ENCODE results near the gene ITIH3.
"Not testable (repeated sequence)": the region's sequence is repeated elsewhere in the genome, so short reads cannot be mapped to it uniquely, and the experiment has no call there.

ITIH3 gene

GRCh38 chr3:52794612-52795099 lies at the start of gene ITIH3:
TSS of gene ITIH3 (plus strand) at chr3:52794796. CDS start at chr3:52794804, 8 bp downstream.
- DNase-seq = no peak

- no peak for DNase-seq
Measured at GRCh38 chr3:52752045-52752660, 42.4 kb upstream of the ITIH3 start.

GRCh38 chr3:52754373-52754772 lies 40.2 kb upstream of the ITIH3 start:
- DNase-seq = no peak

GRCh38 chr3:52756141-52756540 lies 38.5 kb upstream of the ITIH3 start:
- no peak for DNase-seq

GRCh38 chr3:52763466-52763865 lies 31.1 kb upstream of the ITIH3 start:
- DNase-seq = no peak

GRCh38 chr3:52769786-52770455 lies 24.7 kb upstream of the ITIH3 start:
- no peak for DNase-seq

- peak; percentile 68 for DNase-seq
Measured at GRCh38 chr3:52770496-52771333, 23.9 kb upstream of the ITIH3 start, which contains the start of gene NEK4. TSS of gene NEK4 (minus strand) at chr3:52770940. CDS start at chr3:52770746, 194 bp downstream.

GRCh38 chr3:52771334-52771681 lies 23.3 kb upstream of the ITIH3 start:
- no peak for DNase-seq

GRCh38 chr3:52771702-52772101 lies 22.9 kb upstream of the ITIH3 start:
- no peak for DNase-seq

- DNase-seq = no peak
Measured at GRCh38 chr3:52773361-52774065, 21.1 kb upstream of the ITIH3 start.

- DNase-seq = no peak
Measured at GRCh38 chr3:52774066-52774713, 20.4 kb upstream of the ITIH3 start.

- peak; percentile 7 for DNase-seq
Measured at GRCh38 chr3:52774901-52775864, 19.4 kb upstream of the ITIH3 start.

- DNase-seq = no peak
Measured at GRCh38 chr3:52775877-52776276, 18.7 kb upstream of the ITIH3 start.

GRCh38 chr3:52776486-52776885 lies 18.1 kb upstream of the ITIH3 start:
- DNase-seq = not testable (repeated sequence)

- DNase-seq = no peak
Measured at GRCh38 chr3:52777127-52777958, 17.3 kb upstream of the ITIH3 start, which contains the start of gene ITIH1. TSS of gene ITIH1 (plus strand) at chr3:52777599. CDS start at chr3:52777616, 17 bp downstream.

- DNase-seq = no peak
Measured at GRCh38 chr3:52777959-52778805, 16.4 kb upstream of the ITIH3 start.

- DNase-seq = no peak
Measured at GRCh38 chr3:52779011-52779836, 15.4 kb upstream of the ITIH3 start.
